Measurements from ENCODE around the gene ST8SIA4.
"Not testable (repeated sequence)": the region's sequence is repeated elsewhere in the genome, so short reads cannot be mapped to it uniquely, and the experiment has no call there.

The ST8SIA4 gene

GRCh38 chr5:100796851-100797250, 106.2 kb downstream of the ST8SIA4 start:
- no peak for DNase-seq
- TF ChIP-seq GATA1 (IDR thresholded peaks at IDR 0.05; ENCODE audit: low read depth, low read length) (no peak), POLR2A (IDR thresholded peaks at IDR 0.05; ENCODE audit: low read length) (no peak)

GRCh38 chr5:100794844-100795243, 108.2 kb downstream of the ST8SIA4 start:
- DNase-seq, result no peak
- TF ChIP-seq GATA1 (IDR thresholded peaks at IDR 0.05; ENCODE audit: low read depth, low read length), result no peak
- no peak for TF ChIP-seq POLR2A (IDR thresholded peaks at IDR 0.05; ENCODE audit: low read length)

- no peak for TF ChIP-seq POLR2A (IDR thresholded peaks at IDR 0.05; ENCODE audit: low read length)
- TF ChIP-seq GATA1 (IDR thresholded peaks at IDR 0.05; ENCODE audit: low read depth, low read length), result no peak
- peak in 1 of 2 experiments; percentile 11 for DNase-seq
Observed at GRCh38 chr5:100794218-100794617, 108.9 kb downstream of the ST8SIA4 start.

- TF ChIP-seq POLR2A (IDR thresholded peaks at IDR 0.05; ENCODE audit: low read length), result no peak
- no peak for TF ChIP-seq GATA1 (IDR thresholded peaks at IDR 0.05; ENCODE audit: low read depth, low read length)
- no peak for DNase-seq
Observed at GRCh38 chr5:100792781-100793180, 110.3 kb downstream of the ST8SIA4 start.

GRCh38 chr5:100791391-100791790, 111.7 kb downstream of the ST8SIA4 start:
- TF ChIP-seq GATA1 (IDR thresholded peaks at IDR 0.05; ENCODE audit: low read depth, low read length), result no peak

GRCh38 chr5:100790951-100791350, 112.1 kb downstream of the ST8SIA4 start:
- peak in 1 of 2 experiments; percentile 5 for DNase-seq
- TF ChIP-seq POLR2A (IDR thresholded peaks at IDR 0.05; ENCODE audit: low read length) (no peak), GATA1 (IDR thresholded peaks at IDR 0.05; ENCODE audit: low read depth, low read length) (no peak)

More at GRCh38 chr5:100791391-100791790, 111.7 kb downstream of the ST8SIA4 start:
- peak in 1 of 2 experiments; percentile 33 for DNase-seq

- peak; percentile 18 to 36 for DNase-seq
- TF ChIP-seq GATA1 (IDR thresholded peaks at IDR 0.05; ENCODE audit: low read depth, low read length), result no peak
- no peak for TF ChIP-seq POLR2A (IDR thresholded peaks at IDR 0.05; ENCODE audit: low read length)
Observed at GRCh38 chr5:100790170-100790665, 112.9 kb downstream of the ST8SIA4 start.

- DNase-seq, result no peak
- TF ChIP-seq GATA1 (IDR thresholded peaks at IDR 0.05; ENCODE audit: low read depth, low read length) (no peak), POLR2A (IDR thresholded peaks at IDR 0.05; ENCODE audit: low read length) (no peak)
Observed at GRCh38 chr5:100789694-100790093, 113.4 kb downstream of the ST8SIA4 start.

GRCh38 chr5:100788417-100788816, 114.7 kb downstream of the ST8SIA4 start:
- no peak for DNase-seq
- TF ChIP-seq GATA1 (IDR thresholded peaks at IDR 0.05; ENCODE audit: low read depth, low read length), result no peak

- DNase-seq, result no peak
- no peak for TF ChIP-seq GATA1 (IDR thresholded peaks at IDR 0.05; ENCODE audit: low read depth, low read length)
- TF ChIP-seq POLR2A (IDR thresholded peaks at IDR 0.05; ENCODE audit: low read length), result no peak
Observed at GRCh38 chr5:100787648-100788047, 115.4 kb downstream of the ST8SIA4 start.

- DNase-seq, result not testable (repeated sequence)
Observed at GRCh38 chr5:100785536-100785935, 117.5 kb downstream of the ST8SIA4 start.

- TF ChIP-seq POLR2A (IDR thresholded peaks at IDR 0.05; ENCODE audit: low read length), result no peak
- TF ChIP-seq GATA1 (IDR thresholded peaks at IDR 0.05; ENCODE audit: low read depth, low read length), result no peak
- DNase-seq, result no peak
Observed at GRCh38 chr5:100780376-100780870, 122.7 kb downstream of the ST8SIA4 start.

- TF ChIP-seq POLR2A (IDR thresholded peaks at IDR 0.05; ENCODE audit: low read length), result no peak
- TF ChIP-seq GATA1 (IDR thresholded peaks at IDR 0.05; ENCODE audit: low read depth, low read length), result no peak
- DNase-seq, result peak in 1 of 2 experiments; percentile 1
Observed at GRCh38 chr5:100779669-100780375, 123.3 kb downstream of the ST8SIA4 start.

GRCh38 chr5:100777680-100778300, 125.3 kb downstream of the ST8SIA4 start:
- TF ChIP-seq POLR2A (IDR thresholded peaks at IDR 0.05; ENCODE audit: low read length), result no peak
- no peak for TF ChIP-seq GATA1 (IDR thresholded peaks at IDR 0.05; ENCODE audit: low read depth, low read length)
- DNase-seq, result no peak

GRCh38 chr5:100775533-100775855, 127.6 kb downstream of the ST8SIA4 start:
- DNase-seq, result no peak
- TF ChIP-seq GATA1 (IDR thresholded peaks at IDR 0.05; ENCODE audit: low read depth, low read length) (no peak), POLR2A (IDR thresholded peaks at IDR 0.05; ENCODE audit: low read length) (no peak)
